Sciatic nerve (tissue), 2 donors: ENCODE measurements around the gene TRMT44. TPM values are rescaled to one million over a fixed set of nuclear protein-coding genes. Genes with fewer than 3 reads are reported as not detected.
A peak's percentile ranks its signal among the peaks of the same experiment; 100 is the strongest.
"Not testable (repeated sequence)": the region's sequence is repeated elsewhere in the genome, so short reads cannot be mapped to it uniquely, and the experiment has no call there.

Experiments used
- ATAC-seq: fragments of 200-7000 bp; cut with Tn5 transposase; one replicate; pipeline ENCODE4 v1.9.1; 2020; ENCODE audit warnings: mild to moderate bottlenecking, moderate library complexity
- DNase-seq: peaks from one replicate; pipeline ENCODE4 v3.0.0-alpha.2; 2020; ENCODE audit warnings: low spot score
- intact Hi-C: fragments of 100-400 bp; cut with DNase I; formaldehyde crosslinking; loops from one replicate; pipeline ENCODE4 v1.14.2; 2022
- total RNA-seq: library from RNA; stranded (reverse); fragmentation: NEBNext Ultra II Directional; extraction: Animal tissue kit (Norgen Biotek cat#: 25700); gene quantifications from one replicate; pipeline ENCODE4 v1.2.1, GENCODE V29; 2021
- donor health status: DM: no; HTN: no; CAD: no.
- donor health status: DM: no; HTN: no; CAD: no.

Gene TRMT44
- total RNA-seq, 1 donor from 2014 or later: 28.1 TPM

- DNase-seq (no peak), ATAC-seq (peak; percentile 19)
- intact Hi-C loops: no loop called here
Observed at GRCh38 chr4:8502836-8503585, 62.4 kb downstream of the TRMT44 start.

- intact Hi-C loops: no loop called here
- DNase-seq (no peak), ATAC-seq (no peak)
Observed at GRCh38 chr4:8503801-8504200, 63.2 kb downstream of the TRMT44 start.

- DNase-seq (no peak), ATAC-seq (no peak)
Observed at GRCh38 chr4:8504279-8505007, 63.9 kb downstream of the TRMT44 start.

GRCh38 chr4:8505229-8505628 is 64.7 kb downstream of the TRMT44 start:
- intact Hi-C loops: no loop called here
- DNase-seq: no peak
- no peak for ATAC-seq

More at GRCh38 chr4:8504279-8505007, 63.9 kb downstream of the TRMT44 start:
- intact Hi-C loops: no loop called here

- intact Hi-C loops: no loop called here
- ATAC-seq (no peak), DNase-seq (no peak)
Observed at GRCh38 chr4:8506006-8506372, 65.4 kb downstream of the TRMT44 start.

GRCh38 chr4:8506373-8507195 is 66.0 kb downstream of the TRMT44 start:
- peak; percentile 81 for DNase-seq
- peak; percentile 89 for ATAC-seq
- intact Hi-C loops: no loop called here

- DNase-seq (no peak), ATAC-seq (peak; percentile 10)
- intact Hi-C loops: no loop called here
Observed at GRCh38 chr4:8507196-8507570, 66.6 kb downstream of the TRMT44 start.

GRCh38 chr4:8507624-8508023 is 67.0 kb downstream of the TRMT44 start:
- intact Hi-C loops: no loop called here
- DNase-seq (no peak), ATAC-seq (no peak)

- DNase-seq (no peak), ATAC-seq (no peak)
- intact Hi-C loops: no loop called here
Observed at GRCh38 chr4:8508266-8508665, 67.7 kb downstream of the TRMT44 start.

GRCh38 chr4:8508740-8509139 is 68.2 kb downstream of the TRMT44 start:
- intact Hi-C loops: no loop called here
- ATAC-seq: no peak
- no peak for DNase-seq

- no peak for ATAC-seq
- intact Hi-C loops: no loop called here
- no peak for DNase-seq
Observed at GRCh38 chr4:8509311-8509950, 68.9 kb downstream of the TRMT44 start.

GRCh38 chr4:8510191-8510590 is 69.6 kb downstream of the TRMT44 start:
- DNase-seq (no peak), ATAC-seq (no peak)
- intact Hi-C loops: no loop called here

- intact Hi-C loops: no loop called here
- DNase-seq (no peak), ATAC-seq (no peak)
Observed at GRCh38 chr4:8510611-8511285, 70.2 kb downstream of the TRMT44 start.

- intact Hi-C loops: no loop called here
- ATAC-seq: no peak
- no peak for DNase-seq
Observed at GRCh38 chr4:8512510-8512909, 71.9 kb downstream of the TRMT44 start.

- ATAC-seq, DNase-seq, intact Hi-C loops: not testable (repeated sequence)
Observed at GRCh38 chr4:8513080-8513479, 72.5 kb downstream of the TRMT44 start.

GRCh38 chr4:8513931-8514330 is 73.4 kb downstream of the TRMT44 start:
- ATAC-seq: no peak
- DNase-seq: no peak
- intact Hi-C loops: no loop called here

GRCh38 chr4:8514391-8514790 is 73.8 kb downstream of the TRMT44 start:
- no peak for DNase-seq
- no peak for ATAC-seq
- intact Hi-C loops: no loop called here

GRCh38 chr4:8515316-8516060 is 74.9 kb downstream of the TRMT44 start:
- DNase-seq (no peak), ATAC-seq (peak; percentile 6)
- intact Hi-C loops: no loop called here
